ENCODE data around the gene APBA1.

GRCh38 chr9:69671879-69672595 lies at the start of gene APBA1:
- 0 out of 2 replicates have a peak, but pooled peaks have one; percentile 0 for TF ChIP-seq CTCF (conservative IDR thresholded peaks at IDR 0.05; ENCODE audit: low read depth, low read length)
- no peak for TF ChIP-seq USF2 (IDR thresholded peaks at IDR 0.05; ENCODE audit: low read depth, low read length)
- TF ChIP-seq POLR2A (IDR thresholded peaks at IDR 0.05; ENCODE audit: low read depth, low read length) = no peak
- TF ChIP-seq ELK1 (IDR thresholded peaks at IDR 0.05; ENCODE audit: borderline replicate concordance, low read depth, low read length) = no peak

All from IMR-90 (cell line).